IMR-90 (cell line): ENCODE data around the gene SLC24A3. TPM values are rescaled to one million over a fixed set of nuclear protein-coding genes. Genes with fewer than 3 reads are reported as not detected.

ENCODE experiments used
- ATAC-seq: fragments of 200-7000 bp; cut with Tn5 transposase; 2 replicates; pipeline ENCODE4 v1.9.1; 2020; ENCODE audit warnings: low read depth, mild to moderate bottlenecking, moderate library complexity
- BruUV-seq: library from RNA; stranded (reverse); fragments of 400-500 nt; replicated peaks from 2 replicates; lab custom pipeline; 2021; lab: Mats Ljungman, UMichigan
- CTCF ChIA-PET: fragments of 300-600 bp; formaldehyde crosslinking; extraction: SDS; loops from one replicate; lab custom pipeline; 2021; ENCODE audit warnings: antibody characterized with exemption; lab: Yijun Ruan, JAX
- POLR2A ChIA-PET: fragments of 300-600 bp; sonication (Branson Sonifier 250); formaldehyde crosslinking; loops from one replicate; lab custom pipeline; 2022; ENCODE audit warnings: antibody characterized with exemption; ENCODE audit not compliant: unreplicated experiment; lab: Charles Lee
- DNase-seq: peaks from one replicate; pipeline ENCODE4 v3.0.0; 2013
- H2AFZ ChIP-seq: replicated peaks from 2 replicates; pipeline ENCODE3; 2013; ENCODE audit warnings: low read length, mild to moderate bottlenecking; ENCODE audit not compliant: poor library complexity
- H2AK5ac ChIP-seq: 2 replicates; pipeline ENCODE4 v1.6.1; 2013; ENCODE audit warnings: low read depth, low read length, inconsistent platforms
- H2AK9ac ChIP-seq: replicated peaks from 2 replicates; pipeline ENCODE3; 2013; ENCODE audit warnings: mild to moderate bottlenecking, low read depth, low read length, moderate library complexity; ENCODE audit not compliant: poor library complexity
- H2BK120ac ChIP-seq: 2 replicates; pipeline ENCODE4 v1.6.1; 2013; ENCODE audit warnings: low read depth, low read length, inconsistent platforms
- H2BK15ac ChIP-seq: 3 replicates; pipeline ENCODE4 v1.6.1; 2013; ENCODE audit warnings: low read depth, low read length, inconsistent platforms
- H2BK20ac ChIP-seq: 2 replicates; pipeline ENCODE4 v1.6.1; 2013; ENCODE audit warnings: low read depth, mild to moderate bottlenecking, inconsistent platforms, low read length, moderate library complexity
- H2BK5ac ChIP-seq: 2 replicates; pipeline ENCODE4 v1.6.1; 2013; ENCODE audit warnings: mild to moderate bottlenecking, low read depth, low read length, inconsistent platforms; ENCODE audit not compliant: poor library complexity, severe bottlenecking
- H3K14ac ChIP-seq: replicated peaks from 2 replicates; pipeline ENCODE4 v1.6.1; 2013; ENCODE audit warnings: low read depth, low read length, inconsistent platforms
- H3K18ac ChIP-seq: 2 replicates; pipeline ENCODE4 v1.6.1; 2013; ENCODE audit warnings: low read depth, low read length, control low read depth
- H3K23ac ChIP-seq: 2 replicates; pipeline ENCODE4 v1.6.1; 2013; ENCODE audit warnings: low read depth, low read length, inconsistent platforms
- H3K27ac ChIP-seq: 2 replicates; pipeline ENCODE4 v1.5.1; 2013; ENCODE audit warnings: mild to moderate bottlenecking, control low read depth, low read length; ENCODE audit not compliant: insufficient read depth
- H3K27me3 ChIP-seq: 2 replicates; pipeline ENCODE4 v1.6.1; 2013; ENCODE audit warnings: low read length; ENCODE audit not compliant: control insufficient read depth, insufficient read depth
- H3K36me3 ChIP-seq: 2 replicates; pipeline ENCODE4 v1.6.1; 2013; ENCODE audit warnings: low read length, mixed read lengths; ENCODE audit not compliant: control insufficient read depth, insufficient read depth
- H3K4ac ChIP-seq: 2 replicates; pipeline ENCODE4 v1.6.1; 2013; ENCODE audit warnings: low read depth, low read length, inconsistent platforms
- H3K4me1 ChIP-seq: 2 replicates; pipeline ENCODE4 v1.6.1; 2013; ENCODE audit warnings: low read length, mixed read lengths; ENCODE audit not compliant: control insufficient read depth, insufficient read depth
- H3K4me2 ChIP-seq: 2 replicates; pipeline ENCODE4 v1.6.1; 2013; ENCODE audit warnings: low read depth, mild to moderate bottlenecking, control low read depth, low read length, moderate library complexity
- H3K4me3 ChIP-seq: 2 replicates; pipeline ENCODE4 v1.5.1; 2013; ENCODE audit warnings: low read depth, mild to moderate bottlenecking, control low read depth, low read length, moderate library complexity; ENCODE audit not compliant: insufficient read depth
- H3K56ac ChIP-seq: 2 replicates; pipeline ENCODE4 v1.6.1; 2013; ENCODE audit warnings: low read length, inconsistent platforms; ENCODE audit not compliant: insufficient read depth; ENCODE audit errors: extremely low read depth
- H3K79me1 ChIP-seq, 2 experiments: 2 replicates each; pipeline ENCODE4 v1.6.1; 2013; ENCODE audit warnings: low read length in 2 of 2, inconsistent platforms in 1 of 2, low read depth in 1 of 2
- H3K9ac ChIP-seq: 2 replicates; pipeline ENCODE4 v1.6.1; 2013; ENCODE audit warnings: low read depth, low read length, control low read depth
- H3K9me1 ChIP-seq: 2 replicates; pipeline ENCODE4 v1.6.1; 2013; ENCODE audit warnings: low read length, inconsistent platforms; ENCODE audit not compliant: insufficient read depth
- H3K9me3 ChIP-seq: 2 replicates; pipeline ENCODE4 v1.6.1; 2013; ENCODE audit warnings: low read length; ENCODE audit not compliant: control insufficient read depth, insufficient read depth
- H4K20me1 ChIP-seq: 2 replicates; pipeline ENCODE4 v1.6.1; 2013; ENCODE audit warnings: low read length, inconsistent platforms; ENCODE audit not compliant: insufficient read depth
- H4K5ac ChIP-seq: 2 replicates; pipeline ENCODE4 v1.6.1; 2013; ENCODE audit warnings: mild to moderate bottlenecking, low read depth, low read length, control low read depth
- H4K8ac ChIP-seq, 2 experiments: 2 replicates each; pipeline ENCODE4 v1.6.1; 2013; ENCODE audit warnings: low read depth in 2 of 2, low read length in 2 of 2, control low read depth in 1 of 2, inconsistent platforms in 1 of 2
- H4K91ac ChIP-seq: 2 replicates; pipeline ENCODE4 v1.6.1; 2013; ENCODE audit warnings: low read depth, low read length, inconsistent platforms; ENCODE audit not compliant: insufficient read depth
- CEBPB ChIP-seq: IDR thresholded peaks from 2 replicates; pipeline ENCODE4 v1.6.1; 2012; ENCODE audit warnings: low read depth, low read length, improper control_type of control experiment
- ELK1 ChIP-seq: fragments of 150-350 bp; IDR thresholded peaks from 2 replicates; pipeline ENCODE4 v1.6.1; 2016; ENCODE audit warnings: low read depth, mild to moderate bottlenecking, low read length, moderate library complexity, borderline replicate concordance
- MAZ ChIP-seq: IDR thresholded peaks from 2 replicates; pipeline ENCODE4 v1.6.1; 2012; ENCODE audit warnings: low read depth, mild to moderate bottlenecking, low read length, improper control_type of control experiment, moderate library complexity, borderline replicate concordance
- MXI1 ChIP-seq: IDR thresholded peaks from 2 replicates; pipeline ENCODE4 v1.6.1; 2012; ENCODE audit warnings: low read depth, mild to moderate bottlenecking, low read length, moderate library complexity, borderline replicate concordance
- RCOR1 ChIP-seq: IDR thresholded peaks from 2 replicates; pipeline ENCODE4 v1.6.1; 2012; ENCODE audit warnings: mild to moderate bottlenecking, low read length, improper control_type of control experiment; ENCODE audit not compliant: insufficient replicate concordance
- SMC3 ChIP-seq: fragments of 150-350 bp; IDR thresholded peaks from 2 replicates; pipeline ENCODE4 v1.6.1; 2016; ENCODE audit warnings: low read depth, mild to moderate bottlenecking, antibody characterized with exemption, low read length, moderate library complexity
- WGBS, 2 experiments: methylation state at CpG; one replicate each; pipeline versions ENCODE4 v1.1.5 to v1.1.7; 2013; ENCODE audit warnings: missing lambda C conversion rate in 2 of 2; ENCODE audit not compliant: insufficient read length in 1 of 2; ENCODE audit errors: extremely low coverage in 2 of 2; 5-methylcytosine and 5-hydroxymethylcytosine counted together
- dilution Hi-C: fragments of 300-500 bp; cut with HindIII; formaldehyde crosslinking; loops from one replicate; pipeline ENCODE4 v1.14.3; 2018; ENCODE audit warnings: low sequenced_read_pairs; ENCODE audit not compliant: unreplicated experiment
- in situ Hi-C: fragments of 300-500 bp; cut with MboI; formaldehyde crosslinking; loops from 3 replicates; pipeline ENCODE4 v1.14.3; 2019; ENCODE audit warnings: low sequenced_read_pairs, inconsistent platforms, mixed read lengths
- intact Hi-C: fragments of 100-400 bp; cut with micrococcal nuclease; formaldehyde crosslinking; loops from 2 replicates; pipeline ENCODE4 v1.10.0; 2022
- polyA plus RNA-seq, 3 experiments: library from polyadenylated mRNA; depleted of rRNA; stranded (reverse); fragments of >200 nt; gene quantifications; 2 replicates each; pipeline ENCODE4 v1.2.3, GENCODE V29; 2012; ENCODE audit warnings: low replicate concordance in 1 of 3
- total RNA-seq: library from RNA; depleted of rRNA; stranded (reverse); fragments of >200 nt; gene quantifications from 2 replicates; pipeline ENCODE4 v1.2.3, GENCODE V29; 2012

SLC24A3 gene
- total and polyA plus RNA-seq, 2 of the 4 experiments (the other 2 are of a cell fraction): not detected

GRCh38 chr20:19571996-19572395 is 359.6 kb downstream of the SLC24A3 start:
- no peak overlapping the region for H4K8ac ChIP-seq
- H2BK5ac ChIP-seq: no peak overlapping the region
- no peaks in the 10 kb centered on the region for H3K4me1 ChIP-seq
- no peaks in the 10 kb centered on the region for H4K20me1 ChIP-seq
- H3K27ac ChIP-seq: no peak overlapping the region
- no TSS peak for BruUV-seq
- H3K14ac ChIP-seq: no peak overlapping the region
- H3K36me3 ChIP-seq: no peaks in the 10 kb centered on the region
- no peak for TF ChIP-seq MAZ
- no peak for TF ChIP-seq SMC3
- no peak for TF ChIP-seq ELK1
- TF ChIP-seq RCOR1: no peak
- TF ChIP-seq CEBPB: no peak
- TF ChIP-seq MXI1: no peak
- no peak overlapping the region for H2AFZ ChIP-seq
- DNase-seq (no peak), ATAC-seq (no peak)
- H2AK5ac ChIP-seq: no peak overlapping the region
- no peak overlapping the region for H3K18ac ChIP-seq
- in situ Hi-C loops: no loop called here
- no peaks in the 10 kb centered on the region for H3K9me3 ChIP-seq
- WGBS, 2 experiments: no CpG with 5 or more reads among the region's 2 CpGs
- H4K5ac ChIP-seq: no peak overlapping the region
- no peaks in the 10 kb centered on the region for H3K9me1 ChIP-seq
- H3K23ac ChIP-seq: no peak overlapping the region
- H2BK20ac ChIP-seq: no peak overlapping the region
- H3K79me1 ChIP-seq: no peaks in the 10 kb centered on the region
- no peak overlapping the region for H3K56ac ChIP-seq
- ChIA-PET POLR2A (no interaction called here), CTCF (interaction anchor here (0.5 kb wide), 1 partner anchor 11 kb away, joined by 3 read pairs; no protein-coding TSS in a partner anchor)
- H2AK9ac ChIP-seq: no peak overlapping the region
- no peak overlapping the region for H3K4ac ChIP-seq
- no peak overlapping the region for H2BK120ac ChIP-seq
- no peaks in the 10 kb centered on the region; the same call in 1 of the 2 replicates for H3K27me3 ChIP-seq
- dilution Hi-C loops: no loop called here
- no peak overlapping the region for H4K91ac ChIP-seq
- no peak overlapping the region for H3K4me3 ChIP-seq
- no peak overlapping the region for H2BK15ac ChIP-seq
- no peak overlapping the region for H3K4me2 ChIP-seq
- intact Hi-C loops: no loop called here
- no peak overlapping the region for H3K9ac ChIP-seq
